Measurements from ENCODE around the gene LRP2. TPM values are rescaled to one million over a fixed set of nuclear protein-coding genes. Genes with fewer than 3 reads are reported as not detected.
"Not testable (repeated sequence)": the region's sequence is repeated elsewhere in the genome, so short reads cannot be mapped to it uniquely, and the experiment has no call there.

The LRP2 gene
- total and polyA plus RNA-seq, 2 donors from 2014 or later = 44.7 to 85.4 TPM

GRCh38 chr2:169315357-169315756, 47.0 kb downstream of the LRP2 start:
- Histone ChIP-seq H3K9me3 (ENCODE audit: control insufficient read depth in 2 of 3, insufficient read depth in 1 of 3, low read length in 3 of 3) (no peaks in the 10 kb centered on the region), H3K4me1 (ENCODE audit: control insufficient read depth in 2 of 3, insufficient read depth in 2 of 3, low read depth in 1 of 3, low read length in 3 of 3) (no peaks in the 10 kb centered on the region), H3K9ac (ENCODE audit: low read length in 3 of 3) (no peak overlapping the region), H3K4me3 (ENCODE audit: low read length in 3 of 3) (no peak overlapping the region), H3K27me3 (ENCODE audit: control insufficient read depth, insufficient read depth, low read length) (no peaks in the 10 kb centered on the region), H3K36me3 (ENCODE audit: control insufficient read depth in 2 of 3, insufficient read depth in 3 of 3, low read length in 3 of 3) (peaks cover 0 to 16% (median 4%) of the 10 kb centered on the region in 3 donors), H3K27ac (ENCODE audit: low read depth in 2 of 2, low read length in 2 of 2) (no peak overlapping the region)
- intact Hi-C loops (cut with DNase I) = no loop called here
- TF ChIP-seq CTCF (IDR thresholded peaks at IDR 0.05; ENCODE audit: borderline replicate concordance, extremely low read depth, insufficient read depth) = no peak
- no peak for FAIRE-seq
- DNase-seq = no peak

GRCh38 chr2:169308349-169308748, 54.0 kb downstream of the LRP2 start:
- intact Hi-C loops (cut with DNase I); H3K27me3 ChIP-seq (ENCODE audit: control insufficient read depth, insufficient read depth, low read length); H3K4me1 ChIP-seq (ENCODE audit: control insufficient read depth in 2 of 3, insufficient read depth in 2 of 3, low read depth in 1 of 3, low read length in 3 of 3); H3K9ac ChIP-seq (ENCODE audit: low read length in 3 of 3); H3K36me3 ChIP-seq (ENCODE audit: control insufficient read depth in 2 of 3, insufficient read depth in 3 of 3, low read length in 3 of 3); H3K9me3 ChIP-seq (ENCODE audit: control insufficient read depth in 2 of 3, insufficient read depth in 1 of 3, low read length in 3 of 3); H3K27ac ChIP-seq (ENCODE audit: low read depth in 2 of 2, low read length in 2 of 2); DNase-seq; H3K4me3 ChIP-seq (ENCODE audit: low read length in 3 of 3); FAIRE-seq: not testable (repeated sequence)

GRCh38 chr2:169304689-169305088, 57.6 kb downstream of the LRP2 start:
- H3K4me3 ChIP-seq (ENCODE audit: low read length in 3 of 3); H3K9ac ChIP-seq (ENCODE audit: low read length in 3 of 3): not testable (repeated sequence)

GRCh38 chr2:169303579-169304305, 58.6 kb downstream of the LRP2 start:
- DNase-seq (no peak), FAIRE-seq (no peak)
- Histone ChIP-seq H3K9me3 (ENCODE audit: control insufficient read depth in 2 of 3, insufficient read depth in 1 of 3, low read length in 3 of 3) (no peaks in the 10 kb centered on the region), H3K27ac (ENCODE audit: low read depth in 2 of 2, low read length in 2 of 2) (peak overlapping the region in 1 of 2 donors; percentile 28), H3K36me3 (ENCODE audit: control insufficient read depth in 2 of 3, insufficient read depth in 3 of 3, low read length in 3 of 3) (peaks cover 0 to 3% (median 3%) of the 10 kb centered on the region in 3 donors), H3K27me3 (ENCODE audit: control insufficient read depth, insufficient read depth, low read length) (no peaks in the 10 kb centered on the region), H3K9ac (ENCODE audit: low read length in 3 of 3) (no peak overlapping the region), H3K4me3 (ENCODE audit: low read length in 3 of 3) (no peak overlapping the region), H3K4me1 (ENCODE audit: control insufficient read depth in 2 of 3, insufficient read depth in 2 of 3, low read depth in 1 of 3, low read length in 3 of 3) (no peaks in the 10 kb centered on the region)
- intact Hi-C loops (cut with DNase I) = no loop called here
- no peak for TF ChIP-seq CTCF (IDR thresholded peaks at IDR 0.05; ENCODE audit: borderline replicate concordance, extremely low read depth, insufficient read depth)

More at GRCh38 chr2:169304689-169305088, 57.6 kb downstream of the LRP2 start:
- H3K27ac ChIP-seq (ENCODE audit: low read depth in 2 of 2, low read length in 2 of 2); H3K4me1 ChIP-seq (ENCODE audit: control insufficient read depth in 2 of 3, insufficient read depth in 2 of 3, low read depth in 1 of 3, low read length in 3 of 3); FAIRE-seq; H3K9me3 ChIP-seq (ENCODE audit: control insufficient read depth in 2 of 3, insufficient read depth in 1 of 3, low read length in 3 of 3); intact Hi-C loops (cut with DNase I); H3K36me3 ChIP-seq (ENCODE audit: control insufficient read depth in 2 of 3, insufficient read depth in 3 of 3, low read length in 3 of 3); DNase-seq; H3K27me3 ChIP-seq (ENCODE audit: control insufficient read depth, insufficient read depth, low read length): not testable (repeated sequence)
